WTC11 (cell line): ENCODE measurements around the gene DLG1.

ENCODE experiments used
- AR ChIP-seq: fragments of 250-450 bp; sonication (Bioruptor Pico); IDR thresholded peaks from 2 replicates; pipeline ENCODE4 v1.9.0; 2021; ENCODE audit warnings: mild to moderate bottlenecking
- CTCF ChIP-seq: fragments of 200-600 bp; IDR thresholded peaks from 2 replicates; pipeline ENCODE4 v1.8.0; 2022; ENCODE audit warnings: antibody characterized with exemption
- MXD4 ChIP-seq: fragments of 250-450 bp; sonication (Bioruptor Pico); IDR thresholded peaks from 2 replicates; pipeline ENCODE4 v1.8.0; 2021; ENCODE audit warnings: mild to moderate bottlenecking, moderate library complexity, borderline replicate concordance
- SMAD3 ChIP-seq: sonication (generic); formaldehyde crosslinking; IDR thresholded peaks from 2 replicates; pipeline ENCODE4 v1.8.0; 2022; ENCODE audit warnings: missing genetic modification reagents, mild to moderate bottlenecking, borderline replicate concordance
- TEAD4 ChIP-seq: sonication (generic); formaldehyde crosslinking; IDR thresholded peaks from 2 replicates; pipeline ENCODE4 v1.8.0; 2022; ENCODE audit warnings: mild to moderate bottlenecking, missing genetic modification reagents

- TF ChIP-seq CTCF (no peak), AR (CRISPR knock-in tag) (no peak), MXD4 (CRISPR knock-in tag) (no peak), TEAD4 (CRISPR knock-in tag) (no peak), SMAD3 (CRISPR knock-in tag) (no peak)
These were observed 704 bp downstream of the DLG1 start for GRCh38 chr3:197297476-197298340.
